ENCODE measurements around the gene EFNB2.
A peak's percentile ranks its signal among the peaks of the same experiment; 100 is the strongest.

Gene EFNB2

GRCh38 chr13:106535552-106536243 lies at the start of gene EFNB2:
EFNB2 (minus strand) TSS chr13:106535662; CDS start chr13:106534964, 698 bp downstream.
- Histone ChIP-seq H3K27me3 (ENCODE audit: control insufficient read depth, low read length) (peaks cover 23% of the 10 kb centered on the region), H3K4me2 (ENCODE audit: low read length) (peak within 1 kb of the TSS; percentile 99), H3K4me3 (ENCODE audit: low read length) (peak within 1 kb of the TSS; percentile 85), H3K27ac (ENCODE audit: low read depth, low read length) (peak within 1 kb of the TSS; percentile 50), H3K79me2 (ENCODE audit: control insufficient read depth, low read length) (peaks cover 7% of the 10 kb centered on the region; the same call in 1 of the 2 replicates), H3F3A (ENCODE audit: control insufficient read depth, insufficient read depth) (peaks cover 37% of the 10 kb centered on the region), H3K9me3 (ENCODE audit: control insufficient read depth, insufficient read depth, low read length) (no peaks in the 10 kb centered on the region), H4K20me1 (ENCODE audit: control insufficient read depth, insufficient read depth, low read depth, low read length) (peaks cover 3% of the 10 kb centered on the region), H3K9me2 (replicated peaks; ENCODE audit: control insufficient read depth, low read length) (no peaks in the 10 kb centered on the region), H3K4me1 (ENCODE audit: control insufficient read depth, low read length) (peaks cover 51% of the 10 kb centered on the region), H3K36me3 (ENCODE audit: control insufficient read depth, low read length) (peaks cover 3% of the 10 kb centered on the region)
- TF ChIP-seq EZH2phosphoT487 (IDR thresholded peaks at IDR 0.05; ENCODE audit: borderline replicate concordance, low read length), result no peak
- no peak for TF ChIP-seq CTCF (IDR thresholded peaks at IDR 0.05; ENCODE audit: low read depth, low read length, poor library complexity, severe bottlenecking)

GRCh38 chr13:106581225-106581624 lies 45.8 kb upstream of the EFNB2 start:
- H3K4me1 ChIP-seq (ENCODE audit: control insufficient read depth, low read length), result no peaks in the 10 kb centered on the region
- H3K79me2 ChIP-seq (ENCODE audit: control insufficient read depth, low read length), result no peaks in the 10 kb centered on the region
- H3K4me3 ChIP-seq (ENCODE audit: low read length), result no peak overlapping the region
- no peaks in the 10 kb centered on the region for H3K36me3 ChIP-seq (ENCODE audit: control insufficient read depth, low read length)
- no peaks in the 10 kb centered on the region for H3K27me3 ChIP-seq (ENCODE audit: control insufficient read depth, low read length)
- H3K9me2 ChIP-seq (replicated peaks; ENCODE audit: control insufficient read depth, low read length), result no peaks in the 10 kb centered on the region
- TF ChIP-seq EZH2phosphoT487 (IDR thresholded peaks at IDR 0.05; ENCODE audit: borderline replicate concordance, low read length) (no peak), CTCF (IDR thresholded peaks at IDR 0.05; ENCODE audit: low read depth, low read length, poor library complexity, severe bottlenecking) (no peak)
- H3K9me3 ChIP-seq (ENCODE audit: control insufficient read depth, insufficient read depth, low read length), result peaks cover 13% of the 10 kb centered on the region
- H4K20me1 ChIP-seq (ENCODE audit: control insufficient read depth, insufficient read depth, low read depth, low read length), result no peaks in the 10 kb centered on the region
- H3K27ac ChIP-seq (ENCODE audit: low read depth, low read length), result no peak overlapping the region
- H3F3A ChIP-seq (ENCODE audit: control insufficient read depth, insufficient read depth), result no peaks in the 10 kb centered on the region
- H3K4me2 ChIP-seq (ENCODE audit: low read length), result no peak overlapping the region

- H3F3A ChIP-seq (ENCODE audit: control insufficient read depth, insufficient read depth), result no peaks in the 10 kb centered on the region
- no peaks in the 10 kb centered on the region for H3K9me2 ChIP-seq (replicated peaks; ENCODE audit: control insufficient read depth, low read length)
- H3K27me3 ChIP-seq (ENCODE audit: control insufficient read depth, low read length), result no peaks in the 10 kb centered on the region
- TF ChIP-seq EZH2phosphoT487 (IDR thresholded peaks at IDR 0.05; ENCODE audit: borderline replicate concordance, low read length) (no peak), CTCF (IDR thresholded peaks at IDR 0.05; ENCODE audit: low read depth, low read length, poor library complexity, severe bottlenecking) (no peak)
- no peaks in the 10 kb centered on the region for H3K79me2 ChIP-seq (ENCODE audit: control insufficient read depth, low read length)
- H3K4me1 ChIP-seq (ENCODE audit: control insufficient read depth, low read length), result no peaks in the 10 kb centered on the region
- H3K4me2 ChIP-seq (ENCODE audit: low read length), result no peak overlapping the region
- H3K27ac ChIP-seq (ENCODE audit: low read depth, low read length), result no peak overlapping the region
- no peaks in the 10 kb centered on the region for H3K9me3 ChIP-seq (ENCODE audit: control insufficient read depth, insufficient read depth, low read length)
- no peak overlapping the region for H3K4me3 ChIP-seq (ENCODE audit: low read length)
- no peaks in the 10 kb centered on the region for H4K20me1 ChIP-seq (ENCODE audit: control insufficient read depth, insufficient read depth, low read depth, low read length)
- no peaks in the 10 kb centered on the region for H3K36me3 ChIP-seq (ENCODE audit: control insufficient read depth, low read length)
Measured at GRCh38 chr13:106575896-106576295, 40.4 kb upstream of the EFNB2 start.
